ENCODE data around the gene URB2. TPM values are rescaled to one million over a fixed set of nuclear protein-coding genes. Genes with fewer than 3 reads are reported as not detected.

URB2 gene
- total and polyA plus RNA-seq, 2 experiments from 2014 or later, result 7.6 to 44.3 TPM

- TF ChIP-seq ZNF462 (CRISPR knock-in tag; IDR thresholded peaks at IDR 0.05), result no peak
- TF ChIP-seq CREB1 (CRISPR knock-in tag; IDR thresholded peaks at IDR 0.05; ENCODE audit: low read depth), result no peak
Observed at GRCh38 chr1:229642376-229642775, 16.3 kb downstream of the URB2 start (continued).

- ATAC-seq (no peak), DNase-seq (ENCODE audit: low spot score) (no peak)
- H3K9me3 Mint-ChIP-seq, result no peaks in the 10 kb centered on the region
- Histone ChIP-seq H3K79me2 (replicated peaks; ENCODE audit: insufficient read depth) (peaks cover 50% of the 10 kb centered on the region), H3F3A (replicated peaks; ENCODE audit: low read depth) (no peaks in the 10 kb centered on the region), H3K36me3 (ENCODE audit: insufficient read depth) (peaks cover 27% of the 10 kb centered on the region), H3K4me3 (no peak overlapping the region), H3K4me1 (ENCODE audit: insufficient read depth) (no peaks in the 10 kb centered on the region), H3K4me2 (no peak overlapping the region), H3K27me3 (ENCODE audit: insufficient read depth) (no peaks in the 10 kb centered on the region), H4K20me1 (replicated peaks; ENCODE audit: insufficient read depth) (peaks cover 24% of the 10 kb centered on the region), H3K9me2 (ENCODE audit: insufficient read depth) (no peaks in the 10 kb centered on the region), H3K27ac (ENCODE audit: low read depth) (no peak overlapping the region), H2AFZ (no peak overlapping the region)
- no peak overlapping the region for H3K27ac Mint-ChIP-seq
- H3K4me3 Mint-ChIP-seq, result no peak overlapping the region
- H3K4me1 Mint-ChIP-seq, result no peaks in the 10 kb centered on the region
- H3K36me3 Mint-ChIP-seq (ENCODE audit: low read depth), result peaks cover 71% of the 10 kb centered on the region
- peaks cover 3% of the 10 kb centered on the region for H3K27me3 Mint-ChIP-seq (ENCODE audit: insufficient read depth, low read depth, poor library complexity)
- TF ChIP-seq NANOG (IDR thresholded peaks at IDR 0.05; ENCODE audit: borderline replicate concordance) (no peak), CTCF (conservative IDR thresholded peaks at IDR 0.05; ENCODE audit: low read depth in 2 of 2) (no peak), CREB1 (CRISPR knock-in tag; IDR thresholded peaks at IDR 0.05; ENCODE audit: low read depth) (no peak), JUNB (IDR thresholded peaks at IDR 0.05; ENCODE audit: unreplicated experiment) (no peak), ZNF462 (CRISPR knock-in tag; IDR thresholded peaks at IDR 0.05) (no peak), ZNF114 (CRISPR knock-in tag; IDR thresholded peaks at IDR 0.05) (no peak), ZNF331 (CRISPR knock-in tag; IDR thresholded peaks at IDR 0.05; ENCODE audit: low read depth) (no peak)
Observed at GRCh38 chr1:229642970-229643369, 16.9 kb downstream of the URB2 start.
